A549 (cell line): ENCODE results near the gene PTPRG.

Source experiments
- FOSL2 ChIP-seq, 2 experiments: fragments of 450-650 bp in 1 of 2; fragments of >200 bp in 1 of 2; sonication (Bioruptor Twin) in 1 of 2; formaldehyde crosslinking; IDR thresholded peaks; 2 replicates each; pipeline versions ENCODE4 v1.5.0 to v1.6.1; 2016 to 2020; ENCODE audit warnings: mild to moderate bottlenecking in 1 of 2, moderate library complexity in 1 of 2
- HOXA7 ChIP-seq: fragments of 250-450 bp; sonication (Bioruptor Pico); IDR thresholded peaks from 2 replicates; pipeline ENCODE4 v1.5.0; 2020; ENCODE audit warnings: mild to moderate bottlenecking, moderate library complexity
- TF ChIP-seq, protein P1 (sequence below): fragments of >200 bp; sonication (Bioruptor Twin); formaldehyde crosslinking; IDR thresholded peaks from 3 replicates; pipeline ENCODE4 v1.5.1; 2016

DNA sequence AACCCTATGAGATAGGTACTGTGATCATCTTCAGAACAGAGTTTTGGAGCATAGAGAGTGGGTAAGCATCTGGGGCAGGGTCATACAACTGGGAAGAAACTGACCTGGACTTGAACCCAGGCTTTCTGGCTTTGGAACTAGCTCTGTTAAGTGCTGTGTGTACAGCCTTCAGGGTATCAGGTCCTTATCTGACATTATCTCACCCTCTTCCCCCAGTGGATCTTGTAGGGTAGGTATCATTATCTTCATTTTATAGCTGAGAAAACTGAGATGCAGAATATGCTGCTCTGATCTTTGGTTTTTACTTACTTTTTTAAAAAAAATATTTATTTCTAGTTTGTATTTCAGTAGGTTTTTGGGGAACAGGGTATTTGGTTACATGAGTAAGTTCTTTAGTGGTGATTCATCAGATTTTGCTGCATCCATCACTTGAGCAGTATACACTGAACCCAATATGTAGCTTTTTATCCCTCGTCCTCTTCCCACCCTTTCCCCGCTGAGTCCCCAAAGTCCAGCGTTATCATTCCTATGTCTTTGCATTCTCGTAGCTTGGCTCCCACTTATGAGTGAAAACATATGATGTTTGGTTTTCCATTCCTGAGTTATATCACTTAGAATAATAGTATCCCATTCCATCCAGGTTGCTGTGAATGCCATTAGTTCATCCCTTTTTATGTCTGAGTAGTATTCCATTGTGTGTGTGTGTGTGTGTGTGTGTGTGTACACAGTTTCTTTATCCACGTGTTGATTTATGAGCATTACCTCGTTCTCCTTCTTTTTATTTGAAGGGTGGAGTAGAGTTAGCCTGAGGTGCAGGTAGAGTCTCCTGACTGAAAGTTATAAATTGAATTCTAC, 271.2 kb downstream of the PTPRG start:
- TF ChIP-seq, protein P1, sequence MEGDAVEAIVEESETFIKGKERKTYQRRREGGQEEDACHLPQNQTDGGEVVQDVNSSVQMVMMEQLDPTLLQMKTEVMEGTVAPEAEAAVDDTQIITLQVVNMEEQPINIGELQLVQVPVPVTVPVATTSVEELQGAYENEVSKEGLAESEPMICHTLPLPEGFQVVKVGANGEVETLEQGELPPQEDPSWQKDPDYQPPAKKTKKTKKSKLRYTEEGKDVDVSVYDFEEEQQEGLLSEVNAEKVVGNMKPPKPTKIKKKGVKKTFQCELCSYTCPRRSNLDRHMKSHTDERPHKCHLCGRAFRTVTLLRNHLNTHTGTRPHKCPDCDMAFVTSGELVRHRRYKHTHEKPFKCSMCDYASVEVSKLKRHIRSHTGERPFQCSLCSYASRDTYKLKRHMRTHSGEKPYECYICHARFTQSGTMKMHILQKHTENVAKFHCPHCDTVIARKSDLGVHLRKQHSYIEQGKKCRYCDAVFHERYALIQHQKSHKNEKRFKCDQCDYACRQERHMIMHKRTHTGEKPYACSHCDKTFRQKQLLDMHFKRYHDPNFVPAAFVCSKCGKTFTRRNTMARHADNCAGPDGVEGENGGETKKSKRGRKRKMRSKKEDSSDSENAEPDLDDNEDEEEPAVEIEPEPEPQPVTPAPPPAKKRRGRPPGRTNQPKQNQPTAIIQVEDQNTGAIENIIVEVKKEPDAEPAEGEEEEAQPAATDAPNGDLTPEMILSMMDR, result no peak
- TF ChIP-seq HOXA7 (CRISPR knock-in tag) (no peak), FOSL2 (IDR thresholded peaks at IDR 0.05) (no peak), FOSL2 (CRISPR knock-in tag; IDR thresholded peaks at IDR 0.05) (no peak)
